ENCODE data around the gene CDR2L.

The CDR2L gene

DNA sequence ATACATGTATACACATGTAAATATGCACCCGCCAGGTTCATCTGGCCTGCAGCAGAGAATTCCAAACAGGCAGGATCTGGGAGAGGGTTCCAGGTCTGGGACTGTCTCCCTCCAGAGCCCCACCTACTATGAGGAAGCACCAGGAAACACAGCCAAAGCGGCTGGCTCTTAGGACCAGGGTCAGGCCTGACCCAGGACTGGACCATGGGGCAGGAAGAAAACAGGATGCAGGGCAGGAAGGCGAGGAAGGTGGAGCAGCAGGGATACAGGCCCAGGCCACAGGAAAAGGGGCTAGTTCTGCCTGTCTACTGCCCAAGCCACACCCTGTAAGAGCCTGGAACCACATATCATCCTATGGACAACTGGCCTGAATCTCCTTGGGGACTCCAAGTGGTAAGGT, 17.0 kb upstream of the CDR2L start:
- TF ChIP-seq POLR2A (IDR thresholded peaks at IDR 0.05; ENCODE audit: extremely low read depth, insufficient read length) = no peak
- TF ChIP-seq, protein P1, sequence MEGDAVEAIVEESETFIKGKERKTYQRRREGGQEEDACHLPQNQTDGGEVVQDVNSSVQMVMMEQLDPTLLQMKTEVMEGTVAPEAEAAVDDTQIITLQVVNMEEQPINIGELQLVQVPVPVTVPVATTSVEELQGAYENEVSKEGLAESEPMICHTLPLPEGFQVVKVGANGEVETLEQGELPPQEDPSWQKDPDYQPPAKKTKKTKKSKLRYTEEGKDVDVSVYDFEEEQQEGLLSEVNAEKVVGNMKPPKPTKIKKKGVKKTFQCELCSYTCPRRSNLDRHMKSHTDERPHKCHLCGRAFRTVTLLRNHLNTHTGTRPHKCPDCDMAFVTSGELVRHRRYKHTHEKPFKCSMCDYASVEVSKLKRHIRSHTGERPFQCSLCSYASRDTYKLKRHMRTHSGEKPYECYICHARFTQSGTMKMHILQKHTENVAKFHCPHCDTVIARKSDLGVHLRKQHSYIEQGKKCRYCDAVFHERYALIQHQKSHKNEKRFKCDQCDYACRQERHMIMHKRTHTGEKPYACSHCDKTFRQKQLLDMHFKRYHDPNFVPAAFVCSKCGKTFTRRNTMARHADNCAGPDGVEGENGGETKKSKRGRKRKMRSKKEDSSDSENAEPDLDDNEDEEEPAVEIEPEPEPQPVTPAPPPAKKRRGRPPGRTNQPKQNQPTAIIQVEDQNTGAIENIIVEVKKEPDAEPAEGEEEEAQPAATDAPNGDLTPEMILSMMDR (IDR thresholded peaks at IDR 0.05; ENCODE audit: low read depth, low read length) = no peak
- TF ChIP-seq, protein P2, sequence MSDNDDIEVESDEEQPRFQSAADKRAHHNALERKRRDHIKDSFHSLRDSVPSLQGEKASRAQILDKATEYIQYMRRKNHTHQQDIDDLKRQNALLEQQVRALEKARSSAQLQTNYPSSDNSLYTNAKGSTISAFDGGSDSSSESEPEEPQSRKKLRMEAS (IDR thresholded peaks at IDR 0.05; ENCODE audit: low read depth, low read length) = no peak
- no peak for TF ChIP-seq MYC (IDR thresholded peaks at IDR 0.05; ENCODE audit: low read depth, low read length)
- no peak overlapping the region for H3K4me3 ChIP-seq (ENCODE audit: low read depth, low read length)
- no peak for DNase-seq (ENCODE audit: low read depth)

DNA sequence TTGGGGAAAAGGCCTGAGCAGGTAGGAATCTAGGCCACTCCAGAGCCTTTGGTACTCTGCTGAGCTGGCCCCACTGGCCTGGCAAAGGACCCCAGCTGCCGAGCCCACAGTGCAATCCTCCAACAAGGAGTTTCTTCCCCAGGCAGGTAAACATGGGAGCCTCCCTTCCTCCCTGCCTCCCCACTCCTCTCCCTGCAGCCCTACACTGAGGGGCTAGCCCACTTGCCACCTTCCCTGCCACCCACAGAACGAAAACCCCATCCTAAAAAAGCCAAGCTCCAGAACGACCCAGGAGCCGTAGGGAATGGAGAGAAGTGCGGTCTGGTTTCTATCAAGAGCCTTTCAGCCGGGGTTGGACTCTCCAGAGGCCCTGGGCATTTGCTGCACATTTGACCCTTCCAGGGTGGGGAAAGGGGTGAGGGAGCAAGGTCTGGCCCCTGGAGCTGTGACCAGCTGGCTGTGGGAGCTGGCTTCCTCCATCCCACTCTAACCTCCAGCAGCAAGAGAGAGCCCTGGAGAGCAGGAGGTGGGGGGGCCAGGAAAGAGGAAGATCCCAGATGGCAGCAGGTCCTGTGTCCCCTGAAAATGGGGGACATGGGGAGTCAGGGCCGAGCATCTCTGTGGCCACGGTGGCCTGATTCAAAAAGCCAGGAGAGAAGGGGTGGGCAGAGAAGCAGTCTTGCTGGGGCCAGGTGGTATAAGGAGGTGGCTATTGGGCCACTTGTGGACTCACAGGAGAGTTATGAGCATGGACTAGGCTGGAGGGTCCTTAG, 16.2 kb upstream of the CDR2L start:
- TF ChIP-seq POLR2A (IDR thresholded peaks at IDR 0.05; ENCODE audit: extremely low read depth, insufficient read length) (no peak), MYC (IDR thresholded peaks at IDR 0.05; ENCODE audit: low read depth, low read length) (no peak)
- TF ChIP-seq, protein P2 (IDR thresholded peaks at IDR 0.05; ENCODE audit: low read depth, low read length) = no peak
- TF ChIP-seq, protein P1 (IDR thresholded peaks at IDR 0.05; ENCODE audit: low read depth, low read length) = no peak
- DNase-seq (ENCODE audit: low read depth) = no peak
- H3K4me3 ChIP-seq (ENCODE audit: low read depth, low read length) = no peak overlapping the region

DNA sequence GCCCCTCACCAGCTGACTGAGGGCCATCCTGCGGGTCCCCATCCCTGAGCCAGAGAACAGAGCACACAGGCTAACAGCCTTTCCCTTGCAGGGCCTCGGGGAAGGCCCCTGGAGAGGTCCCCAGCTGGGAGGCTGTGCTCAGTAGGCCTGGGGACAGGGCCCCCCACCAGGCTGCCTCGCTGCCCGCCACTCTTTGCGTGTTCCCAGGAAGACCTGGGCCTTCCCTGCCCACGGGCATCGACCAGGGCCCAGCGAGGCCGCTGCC, 15.7 kb upstream of the CDR2L start:
- no peak for DNase-seq (ENCODE audit: low read depth)
- TF ChIP-seq MYC (IDR thresholded peaks at IDR 0.05; ENCODE audit: low read depth, low read length) (no peak), POLR2A (IDR thresholded peaks at IDR 0.05; ENCODE audit: extremely low read depth, insufficient read length) (no peak)
- TF ChIP-seq, protein P2 (IDR thresholded peaks at IDR 0.05; ENCODE audit: low read depth, low read length) = no peak
- TF ChIP-seq, protein P1 (IDR thresholded peaks at IDR 0.05; ENCODE audit: low read depth, low read length) = no peak
- no peak overlapping the region for H3K4me3 ChIP-seq (ENCODE audit: low read depth, low read length)

DNA sequence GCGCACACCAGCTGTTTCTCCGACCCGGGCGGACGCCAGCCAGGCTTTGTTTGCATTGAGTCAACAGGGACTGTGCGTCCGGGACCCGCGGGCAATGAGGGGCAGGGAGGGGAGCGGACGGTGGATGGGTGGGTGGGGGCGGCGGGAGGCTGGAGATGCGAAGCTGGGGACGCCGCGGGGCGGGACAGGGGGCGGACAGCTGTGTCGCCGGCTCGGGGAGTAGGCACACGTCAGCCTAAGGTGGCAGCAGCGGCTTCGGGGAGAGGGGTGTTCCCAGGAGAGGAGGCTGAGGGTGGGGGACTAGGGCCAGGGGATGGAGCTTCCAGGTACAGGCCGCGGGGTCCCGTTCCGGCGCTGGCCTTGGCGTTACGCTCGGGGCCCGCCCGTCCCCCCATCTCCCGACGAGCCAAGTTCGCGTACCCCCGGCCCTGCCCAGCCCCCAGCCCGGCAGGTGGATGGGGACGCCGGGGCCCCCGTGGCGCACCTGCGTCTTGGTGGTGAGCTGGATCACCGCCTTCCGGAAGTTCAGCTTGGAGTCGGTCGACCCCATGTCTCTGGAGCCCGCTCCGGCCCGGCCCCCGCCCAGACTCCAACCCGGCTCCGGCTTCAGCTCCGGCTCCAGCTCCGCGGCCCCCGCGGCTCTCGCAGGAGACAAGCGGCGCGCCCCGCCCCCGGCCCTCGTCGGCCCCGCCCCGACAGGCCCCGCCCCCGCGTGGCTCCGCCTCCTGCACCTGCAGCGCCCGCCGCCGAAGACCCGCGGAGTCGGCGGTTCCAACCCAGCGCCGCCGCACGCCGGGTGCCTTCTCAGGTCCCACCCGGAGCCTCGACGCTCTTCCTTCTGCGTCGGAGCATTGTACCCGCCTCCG, 15.1 kb upstream of the CDR2L start, which contains the start of gene HID1:
Gene HID1, minus strand, starts transcription at position 653 of the 866 bp plus-strand sequence. Its CDS starts 103 bp downstream, at position 550.
- peak; percentile 60 for DNase-seq (ENCODE audit: low read depth)
- TF ChIP-seq POLR2A (IDR thresholded peaks at IDR 0.05; ENCODE audit: extremely low read depth, insufficient read length) = no peak
- TF ChIP-seq, protein P1 (IDR thresholded peaks at IDR 0.05; ENCODE audit: low read depth, low read length) = no peak
- TF ChIP-seq, protein P2 (IDR thresholded peaks at IDR 0.05; ENCODE audit: low read depth, low read length) = no peak
- TF ChIP-seq MYC (IDR thresholded peaks at IDR 0.05; ENCODE audit: low read depth, low read length) = no peak
- no peak within 1 kb of the TSS for H3K4me3 ChIP-seq (ENCODE audit: low read depth, low read length)

DNA sequence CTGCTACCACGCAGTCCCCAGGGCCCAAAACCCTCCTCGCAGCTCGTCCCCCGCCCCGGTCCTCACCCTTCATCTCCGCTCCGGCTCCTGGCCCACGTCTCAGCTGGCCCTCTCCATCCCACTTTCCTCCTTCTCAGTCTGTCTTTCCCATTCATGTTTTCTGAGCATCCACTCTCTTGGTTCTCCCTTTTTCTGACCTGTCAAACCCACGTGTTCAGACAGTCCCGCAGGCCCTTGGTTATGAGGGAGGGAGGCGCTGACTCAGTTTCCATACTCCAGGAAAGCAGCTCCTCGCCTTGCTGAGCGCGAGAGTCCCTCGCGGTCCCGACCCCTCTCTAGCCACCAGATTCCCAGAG, 14.5 kb upstream of the CDR2L start:
- no peak overlapping the region for H3K4me3 ChIP-seq (ENCODE audit: low read depth, low read length)
- TF ChIP-seq MYC (IDR thresholded peaks at IDR 0.05; ENCODE audit: low read depth, low read length) = no peak
- TF ChIP-seq, protein P2 (IDR thresholded peaks at IDR 0.05; ENCODE audit: low read depth, low read length) = peak; percentile 42
- DNase-seq (ENCODE audit: low read depth) = no peak

DNA sequence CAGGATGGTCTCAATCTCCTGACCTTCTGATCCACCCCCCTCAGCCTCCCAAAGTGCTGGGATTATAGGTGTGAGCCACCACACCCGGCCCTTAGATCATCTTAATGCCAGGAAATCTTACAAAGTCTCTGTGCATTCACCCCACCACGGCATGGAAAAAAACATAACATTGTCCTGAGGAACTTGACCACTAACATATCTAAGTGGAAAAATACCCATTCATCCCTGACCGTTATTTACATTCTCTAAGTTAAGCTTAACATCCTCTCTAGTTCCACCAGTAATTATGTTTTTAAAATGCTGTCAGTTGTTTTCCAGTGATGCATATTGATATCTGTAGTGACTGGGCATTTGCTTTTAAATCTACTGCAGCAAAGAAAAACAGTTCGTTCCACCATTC, 11.5 kb upstream of the CDR2L start:
- no peak for TF ChIP-seq MYC (IDR thresholded peaks at IDR 0.05; ENCODE audit: low read depth, low read length)
- TF ChIP-seq, protein P2 (IDR thresholded peaks at IDR 0.05; ENCODE audit: low read depth, low read length) = no peak
- TF ChIP-seq POLR2A (IDR thresholded peaks at IDR 0.05; ENCODE audit: extremely low read depth, insufficient read length) = no peak
- TF ChIP-seq, protein P1 (IDR thresholded peaks at IDR 0.05; ENCODE audit: low read depth, low read length) = no peak
- H3K4me3 ChIP-seq (ENCODE audit: low read depth, low read length) = no peak overlapping the region
- DNase-seq (ENCODE audit: low read depth) = no peak
